ENCODE measurements around the gene CHAF1B. TPM values are rescaled to one million over a fixed set of nuclear protein-coding genes. Genes with fewer than 3 reads are reported as not detected.

CHAF1B gene
- total RNA-seq, 1 donor from 2014 or later, result 0.67 TPM

DNA sequence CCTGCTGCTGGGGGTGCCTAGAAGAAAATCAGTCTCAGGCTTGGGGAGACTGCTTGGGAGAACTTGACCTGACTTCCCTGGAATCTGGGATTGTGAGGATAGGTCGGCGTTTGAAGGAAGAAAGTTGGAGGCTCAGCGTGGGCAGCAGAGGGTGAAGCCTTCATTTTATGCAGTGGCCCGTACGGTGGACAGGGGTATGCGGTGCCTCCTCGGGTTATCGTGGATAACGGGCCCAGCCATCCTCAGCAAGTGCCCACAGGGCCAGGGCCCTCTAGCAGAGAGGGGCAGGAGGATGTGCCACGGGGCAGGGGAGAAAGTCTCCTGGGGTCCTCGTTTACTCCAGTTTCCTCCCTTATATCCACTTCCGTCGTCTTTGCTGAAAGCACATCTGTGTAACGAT lies 34.0 kb downstream of the CHAF1B start:
- Histone ChIP-seq H3K9me3 (no peaks in the 10 kb centered on the region), H3K4me1 (no peaks in the 10 kb centered on the region), H3K36me3 (no peaks in the 10 kb centered on the region), H3K27me3 (no peaks in the 10 kb centered on the region), H3K4me3 (no peak overlapping the region), H3K27ac (no peak overlapping the region)
- DNase-seq (no peak), ATAC-seq (no peak)
- intact Hi-C loops (cut with DNase I), result no loop called here
- TF ChIP-seq, protein P1, sequence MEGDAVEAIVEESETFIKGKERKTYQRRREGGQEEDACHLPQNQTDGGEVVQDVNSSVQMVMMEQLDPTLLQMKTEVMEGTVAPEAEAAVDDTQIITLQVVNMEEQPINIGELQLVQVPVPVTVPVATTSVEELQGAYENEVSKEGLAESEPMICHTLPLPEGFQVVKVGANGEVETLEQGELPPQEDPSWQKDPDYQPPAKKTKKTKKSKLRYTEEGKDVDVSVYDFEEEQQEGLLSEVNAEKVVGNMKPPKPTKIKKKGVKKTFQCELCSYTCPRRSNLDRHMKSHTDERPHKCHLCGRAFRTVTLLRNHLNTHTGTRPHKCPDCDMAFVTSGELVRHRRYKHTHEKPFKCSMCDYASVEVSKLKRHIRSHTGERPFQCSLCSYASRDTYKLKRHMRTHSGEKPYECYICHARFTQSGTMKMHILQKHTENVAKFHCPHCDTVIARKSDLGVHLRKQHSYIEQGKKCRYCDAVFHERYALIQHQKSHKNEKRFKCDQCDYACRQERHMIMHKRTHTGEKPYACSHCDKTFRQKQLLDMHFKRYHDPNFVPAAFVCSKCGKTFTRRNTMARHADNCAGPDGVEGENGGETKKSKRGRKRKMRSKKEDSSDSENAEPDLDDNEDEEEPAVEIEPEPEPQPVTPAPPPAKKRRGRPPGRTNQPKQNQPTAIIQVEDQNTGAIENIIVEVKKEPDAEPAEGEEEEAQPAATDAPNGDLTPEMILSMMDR (IDR thresholded peaks at IDR 0.05), result no peak

GRCh38 chr21:36419996-36420395 lies 34.8 kb downstream of the CHAF1B start:
- intact Hi-C loops (cut with DNase I), result no loop called here
- H3K4me3 ChIP-seq, result no peak overlapping the region
- ATAC-seq, result peak; percentile 96
- peak; percentile 83 for DNase-seq
- no peaks in the 10 kb centered on the region for H3K36me3 ChIP-seq
- H3K27me3 ChIP-seq, result no peaks in the 10 kb centered on the region
- no peak overlapping the region for H3K27ac ChIP-seq
- TF ChIP-seq, protein P1 (IDR thresholded peaks at IDR 0.05), result peak; percentile 76
- H3K4me1 ChIP-seq, result no peaks in the 10 kb centered on the region
- no peaks in the 10 kb centered on the region for H3K9me3 ChIP-seq

DNA sequence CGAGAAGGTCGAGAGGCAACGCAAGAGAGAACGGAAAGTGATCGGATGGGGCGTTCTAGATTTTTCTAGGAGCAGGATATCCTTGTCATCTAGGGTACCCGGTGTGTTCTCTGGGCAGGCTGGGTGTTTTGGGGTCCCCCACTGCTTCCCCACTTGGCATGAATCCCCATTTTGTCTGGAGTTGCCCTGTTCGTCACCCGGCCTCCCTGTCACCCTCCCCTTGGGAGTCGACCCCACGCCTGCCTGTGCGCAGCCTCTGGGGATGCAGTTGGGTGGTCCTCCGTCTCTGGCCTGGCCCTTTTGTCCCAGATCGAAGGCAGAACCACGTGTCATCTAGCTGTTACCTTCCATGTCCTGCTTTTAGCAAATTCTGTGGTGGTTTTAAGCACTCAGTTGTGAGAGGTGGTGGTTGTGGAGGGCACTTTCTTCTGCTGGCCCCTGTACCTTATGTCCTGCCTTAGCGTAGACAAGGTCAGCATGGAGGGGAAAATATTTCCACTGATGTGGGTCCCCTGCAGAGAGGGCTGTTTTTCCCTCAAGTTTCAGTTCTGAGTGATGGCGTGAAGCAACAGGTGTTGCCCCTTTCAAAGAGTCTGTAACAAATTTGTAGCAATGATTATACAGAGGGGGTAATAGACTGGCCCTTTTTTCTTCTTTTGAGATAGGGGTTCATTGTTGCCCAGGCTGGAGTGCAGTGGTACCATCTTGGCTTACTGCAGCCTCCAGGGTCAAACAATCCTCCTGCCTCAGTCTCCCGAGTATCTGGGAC lies 35.6 kb downstream of the CHAF1B start:
- ATAC-seq, result no peak
- Histone ChIP-seq H3K9me3 (no peaks in the 10 kb centered on the region), H3K4me3 (no peak overlapping the region), H3K36me3 (no peaks in the 10 kb centered on the region), H3K27me3 (no peaks in the 10 kb centered on the region), H3K27ac (no peak overlapping the region), H3K4me1 (no peaks in the 10 kb centered on the region)
- DNase-seq, result no peak
- intact Hi-C loops (cut with DNase I), result no loop called here
- TF ChIP-seq, protein P1 (IDR thresholded peaks at IDR 0.05), result no peak

DNA sequence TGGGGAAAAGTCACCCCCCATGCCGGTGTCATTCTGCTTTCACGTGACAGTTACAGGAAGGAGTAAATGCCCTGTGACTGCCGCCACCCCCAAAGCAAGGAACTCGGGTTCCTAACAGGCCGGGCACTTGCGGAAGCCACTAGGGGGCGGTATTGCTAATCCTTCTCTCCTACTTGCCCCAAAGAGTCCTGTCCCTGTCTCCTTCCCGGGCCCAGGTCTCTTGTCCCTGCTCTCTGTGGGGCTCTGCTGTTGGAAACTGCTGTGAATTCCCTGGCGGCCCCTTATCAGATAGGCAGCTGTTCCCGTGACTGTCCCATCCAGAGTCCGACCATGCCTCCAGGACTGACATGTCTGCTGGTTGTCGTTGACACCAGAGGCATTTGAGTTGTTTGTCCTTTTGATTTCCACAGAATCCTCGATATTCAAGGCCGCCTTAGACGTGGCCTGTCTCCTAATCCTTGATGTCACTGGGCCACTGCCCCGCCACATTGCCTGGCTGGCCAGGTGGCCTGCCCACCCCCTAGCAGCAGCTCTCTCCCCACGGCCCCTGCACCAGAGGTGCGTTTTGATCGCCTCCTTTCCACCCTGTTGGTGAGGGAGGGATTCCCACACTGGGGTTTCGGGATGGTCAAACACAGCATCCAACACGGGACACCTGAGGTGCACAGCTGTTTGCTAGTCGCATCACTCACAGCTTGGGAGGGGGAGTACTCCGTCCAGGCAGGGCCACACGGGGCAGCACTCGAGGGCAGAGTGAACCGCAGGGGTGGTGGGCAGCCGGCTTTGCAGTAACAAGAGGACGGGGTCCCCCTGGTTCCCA lies 37.3 kb downstream of the CHAF1B start:
- H3K36me3 ChIP-seq, result no peaks in the 10 kb centered on the region
- DNase-seq, result peak; percentile 73
- no peaks in the 10 kb centered on the region for H3K27me3 ChIP-seq
- TF ChIP-seq, protein P1 (IDR thresholded peaks at IDR 0.05), result peak; percentile 67
- H3K4me3 ChIP-seq, result no peak overlapping the region
- ATAC-seq, result peak; percentile 64
- H3K9me3 ChIP-seq, result no peaks in the 10 kb centered on the region
- intact Hi-C loops (cut with DNase I), result no loop called here
- no peak overlapping the region for H3K27ac ChIP-seq
- H3K4me1 ChIP-seq, result no peaks in the 10 kb centered on the region

DNA sequence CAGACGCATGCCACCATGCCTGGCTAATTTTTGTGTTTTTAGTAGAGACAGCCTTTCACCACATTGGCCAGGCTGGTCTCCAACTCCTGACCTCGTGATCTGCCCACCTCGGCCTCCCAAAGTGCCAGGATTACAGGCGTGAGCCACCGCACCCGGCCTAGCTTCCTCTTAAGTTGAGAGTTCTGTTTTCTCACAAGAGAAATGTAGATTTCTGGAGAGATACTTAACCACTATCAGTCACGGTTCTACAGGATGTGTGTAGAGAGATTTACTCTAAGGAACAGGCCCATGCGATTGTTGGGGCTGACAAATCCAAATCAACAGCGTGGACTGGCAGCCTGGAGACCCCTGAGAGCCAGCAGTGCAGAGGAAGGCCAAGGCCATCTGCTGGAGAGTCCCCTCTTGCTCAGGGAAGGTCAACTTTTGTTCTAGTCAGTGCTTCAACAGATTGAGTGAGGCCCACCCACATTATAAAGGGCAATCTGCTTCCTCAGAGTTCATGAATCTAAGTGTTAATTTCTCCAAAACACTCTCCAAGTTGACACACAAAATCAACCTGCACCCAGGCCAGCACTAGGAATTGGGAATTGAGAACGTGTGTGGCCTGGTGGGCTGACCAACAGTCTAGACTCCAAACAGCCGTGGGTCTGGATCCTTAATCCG lies 38.7 kb downstream of the CHAF1B start:
- TF ChIP-seq, protein P1 (IDR thresholded peaks at IDR 0.05), result no peak
- DNase-seq (no peak), ATAC-seq (no peak)
- intact Hi-C loops (cut with DNase I), result no loop called here
- H3K4me3 ChIP-seq, result no peak overlapping the region
- peaks cover 2% of the 10 kb centered on the region for H3K4me1 ChIP-seq
- no peak overlapping the region for H3K27ac ChIP-seq
- H3K27me3 ChIP-seq, result no peaks in the 10 kb centered on the region
- no peaks in the 10 kb centered on the region for H3K9me3 ChIP-seq
- H3K36me3 ChIP-seq, result no peaks in the 10 kb centered on the region

Data from upper lobe of right lung (tissue), 1 donor.